AG09309 (cell line): ENCODE results near the gene NHLRC2.

Source experiments
- DNase-seq: peaks from one replicate; pipeline ENCODE4 v3.0.0-alpha.2; 2010; ENCODE audit warnings: low read depth
- H3K4me3 ChIP-seq: 2 replicates; pipeline ENCODE4 v1.5.1; 2011; ENCODE audit warnings: mild to moderate bottlenecking, low read depth, low read length, moderate library complexity; ENCODE audit not compliant: control insufficient read depth
- CTCF ChIP-seq: IDR thresholded peaks from 2 replicates; pipeline ENCODE4 v1.5.1; 2011; ENCODE audit warnings: mild to moderate bottlenecking, low read depth, low read length, inconsistent platforms; ENCODE audit not compliant: insufficient read depth, control insufficient read depth; ENCODE audit errors: missing control alignments

The NHLRC2 gene

GRCh38 chr10:113916053-113916452 is 61.6 kb downstream of the NHLRC2 start:
- TF ChIP-seq CTCF: no peak
- no peak overlapping the region for H3K4me3 ChIP-seq
- DNase-seq: no peak

GRCh38 chr10:113917636-113918035 is 63.2 kb downstream of the NHLRC2 start:
- no peak for DNase-seq
- TF ChIP-seq CTCF: no peak

GRCh38 chr10:113920114-113920513 is 65.7 kb downstream of the NHLRC2 start:
- H3K4me3 ChIP-seq: no peak overlapping the region
- TF ChIP-seq CTCF: no peak
- no peak for DNase-seq

More at GRCh38 chr10:113917636-113918035, 63.2 kb downstream of the NHLRC2 start:
- H3K4me3 ChIP-seq: no peak overlapping the region

- TF ChIP-seq CTCF: no peak
- H3K4me3 ChIP-seq: no peak overlapping the region
- no peak for DNase-seq
These were observed 66.4 kb downstream of the NHLRC2 start for GRCh38 chr10:113920875-113921274.

- no peak for DNase-seq
- H3K4me3 ChIP-seq: no peak overlapping the region
- no peak for TF ChIP-seq CTCF
These were observed 67.3 kb downstream of the NHLRC2 start for GRCh38 chr10:113921561-113922370.

- TF ChIP-seq CTCF: no peak
- H3K4me3 ChIP-seq: no peak overlapping the region
- no peak for DNase-seq
These were observed 68.5 kb downstream of the NHLRC2 start for GRCh38 chr10:113922787-113923570.
